ENCODE data around the gene CYTH3.

CYTH3 gene

GRCh38 chr7:6258440-6259182 lies 13.8 kb downstream of the CYTH3 start:
- DNase-seq, result no peak

GRCh38 chr7:6257675-6258074 lies 14.7 kb downstream of the CYTH3 start:
- DNase-seq, result no peak

DNA sequence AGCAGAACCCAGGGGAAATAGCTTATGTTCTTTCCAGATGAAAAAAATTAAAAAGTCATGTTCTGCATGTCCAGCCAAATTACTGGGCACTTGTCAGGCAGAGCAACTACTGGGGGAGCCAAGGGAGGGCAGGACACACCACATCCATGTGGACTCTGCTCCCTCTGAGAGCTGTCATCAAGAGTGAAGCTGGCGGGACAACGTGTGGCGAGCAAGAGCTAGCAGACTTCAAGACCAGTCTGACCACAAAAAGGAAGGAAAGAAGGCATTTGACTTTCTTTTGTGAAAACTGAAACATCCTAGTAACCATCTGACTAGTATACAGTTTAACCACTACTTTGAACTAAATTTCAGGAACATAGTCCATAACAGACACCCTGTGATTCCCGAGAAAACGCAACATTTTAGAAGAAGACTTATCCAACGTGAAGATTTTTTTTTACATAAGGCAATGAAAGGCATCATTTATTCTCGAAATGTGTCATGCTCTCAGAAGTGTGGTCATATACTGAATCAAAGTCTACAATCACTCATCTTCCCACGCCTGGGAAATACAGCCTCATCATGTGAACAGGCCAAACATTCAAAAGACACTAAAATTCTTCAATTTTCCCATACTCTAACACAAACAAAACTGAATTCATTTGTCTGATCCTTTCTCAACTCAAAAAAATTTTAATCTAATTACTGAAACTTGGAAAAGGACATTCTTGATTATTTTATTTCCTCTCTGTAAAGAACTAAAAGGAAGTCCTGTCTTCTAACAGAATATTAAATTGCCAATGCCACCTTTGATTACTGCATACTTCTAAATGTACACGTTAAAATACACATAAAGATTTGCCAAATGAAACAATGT lies 15.5 kb downstream of the CYTH3 start:
- peak in 1 of 51 donors; percentile 4 for DNase-seq

DNA sequence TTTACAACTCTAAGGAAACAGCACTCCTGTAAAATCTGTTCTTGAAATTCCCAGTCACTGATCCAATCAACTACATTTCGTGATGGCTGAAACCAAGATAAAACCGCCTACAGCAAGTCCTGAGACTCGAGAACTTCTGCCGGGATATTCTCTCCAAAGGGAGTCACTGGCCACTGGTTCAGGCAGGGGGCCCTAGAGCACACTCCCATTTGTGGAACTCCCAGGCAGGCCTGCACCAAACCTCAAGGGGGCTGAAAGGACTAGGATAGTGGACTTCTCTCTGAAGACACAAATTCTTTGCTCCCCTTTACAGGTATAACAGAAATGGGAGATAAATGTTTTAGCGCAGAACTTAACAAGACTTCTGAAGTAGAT lies 16.3 kb downstream of the CYTH3 start:
- no peak for DNase-seq

- DNase-seq, result no peak
These were observed 17.6 kb downstream of the CYTH3 start for GRCh38 chr7:6254866-6255265.

DNA sequence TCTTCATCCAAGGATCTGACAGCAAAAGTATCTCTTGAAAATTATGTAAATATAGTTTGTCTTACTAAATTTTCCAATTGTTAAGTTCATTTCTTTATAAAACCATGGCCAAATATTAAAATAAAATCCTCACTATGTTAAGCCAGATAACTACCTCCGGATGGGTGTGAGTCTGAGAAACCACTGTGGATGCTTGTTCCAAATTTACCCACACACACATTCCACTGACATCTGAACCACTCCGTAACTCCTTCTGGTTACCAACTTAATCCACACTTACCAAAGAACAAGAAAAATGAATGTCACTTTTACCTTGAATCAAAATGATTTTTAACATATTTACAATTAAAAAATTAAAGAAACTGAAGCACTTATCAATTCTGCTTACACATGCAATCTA lies 19.7 kb downstream of the CYTH3 start:
- DNase-seq, result no peak

DNA sequence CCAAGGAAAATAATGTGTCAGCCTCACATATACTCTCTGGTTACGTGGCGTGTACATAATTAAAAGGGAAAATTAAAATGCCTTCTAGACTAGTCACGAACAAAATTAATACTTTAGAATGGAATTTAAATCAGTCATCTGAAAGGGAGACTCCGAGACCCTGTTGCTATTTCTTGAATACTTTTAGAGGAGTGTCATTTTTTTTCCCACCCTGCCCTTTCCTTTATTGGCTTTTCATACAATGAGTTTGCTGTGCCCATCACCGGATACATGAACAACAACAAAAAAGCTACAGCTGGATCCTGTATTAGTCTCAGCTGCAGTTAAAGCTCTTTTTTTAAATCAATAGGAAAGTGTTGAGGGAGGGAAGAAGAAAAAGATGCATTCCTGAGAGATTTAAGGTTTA lies 20.1 kb downstream of the CYTH3 start:
- no peak for DNase-seq

DNA sequence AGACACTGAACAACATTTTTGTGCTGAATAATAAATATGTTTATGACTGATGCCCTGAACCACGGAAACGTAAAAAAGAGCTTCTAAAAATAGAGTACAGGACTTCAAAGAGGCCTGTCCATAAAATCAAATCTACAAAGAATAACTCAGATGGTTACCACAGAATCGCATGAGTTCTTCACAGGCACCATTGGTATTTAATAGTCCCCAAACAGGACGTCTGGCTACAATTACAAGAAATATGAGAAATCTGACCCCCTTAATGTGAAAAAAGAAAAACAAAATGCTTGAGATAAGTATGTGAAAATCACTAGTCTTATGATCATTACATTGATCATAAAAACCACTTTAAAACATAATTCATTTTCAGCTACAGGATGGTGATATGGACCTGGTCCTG lies 20.8 kb downstream of the CYTH3 start:
- DNase-seq, result no peak

- no peak for DNase-seq
These were observed 22.0 kb downstream of the CYTH3 start for GRCh38 chr7:6250364-6250833.

- DNase-seq, result no peak
These were observed 23.4 kb downstream of the CYTH3 start for GRCh38 chr7:6249043-6249442.

DNA sequence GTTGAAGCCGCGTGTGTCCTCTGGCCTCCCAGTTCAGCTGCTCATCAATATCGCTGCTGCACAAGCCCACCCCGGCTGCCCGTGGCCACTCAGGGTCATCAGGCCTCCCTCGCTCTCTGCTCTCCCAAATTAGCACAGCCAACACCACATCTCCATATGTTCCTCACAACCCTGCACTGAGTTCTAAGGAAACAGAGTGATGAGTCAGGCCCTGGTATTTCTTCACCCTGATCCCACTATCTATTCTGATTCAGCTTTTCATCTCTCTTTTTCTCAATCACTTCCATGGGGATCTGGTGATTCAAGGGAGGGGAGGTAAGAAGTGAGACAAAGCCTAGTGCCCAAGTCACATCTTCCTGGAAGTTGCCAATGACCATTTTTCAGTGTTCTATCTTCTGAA lies 23.8 kb downstream of the CYTH3 start:
- no peak for DNase-seq

DNA sequence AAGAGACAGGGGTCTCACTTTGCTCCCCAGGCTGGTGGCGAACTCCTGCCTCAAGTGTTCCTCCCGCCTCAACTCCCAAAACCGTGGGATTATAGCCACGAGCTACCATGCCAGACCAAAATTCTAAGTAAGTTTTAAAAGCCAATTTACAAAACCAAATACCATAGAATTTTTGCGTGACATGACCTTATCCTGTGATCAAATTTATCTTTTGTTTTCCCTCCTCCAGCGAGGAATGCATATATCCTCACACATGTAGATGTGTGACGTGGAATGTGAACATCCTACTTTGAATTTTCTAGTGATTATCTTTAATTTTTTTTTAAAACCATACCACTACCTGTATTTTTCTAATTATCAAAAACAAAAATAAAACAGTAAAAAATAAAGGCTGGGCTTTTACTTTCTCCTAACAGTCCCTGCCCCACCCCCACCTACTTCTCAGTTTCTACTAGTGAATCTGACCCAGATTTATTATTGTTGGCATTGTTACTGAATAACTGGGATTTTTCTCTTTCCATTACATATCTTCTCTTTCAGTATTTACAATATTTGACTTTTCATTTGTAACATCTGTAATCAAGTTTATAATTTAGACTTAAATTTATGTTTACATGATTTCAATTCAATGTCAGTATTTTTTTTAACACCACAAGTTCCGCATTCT lies 26.0 kb downstream of the CYTH3 start:
- no peak for DNase-seq

DNA sequence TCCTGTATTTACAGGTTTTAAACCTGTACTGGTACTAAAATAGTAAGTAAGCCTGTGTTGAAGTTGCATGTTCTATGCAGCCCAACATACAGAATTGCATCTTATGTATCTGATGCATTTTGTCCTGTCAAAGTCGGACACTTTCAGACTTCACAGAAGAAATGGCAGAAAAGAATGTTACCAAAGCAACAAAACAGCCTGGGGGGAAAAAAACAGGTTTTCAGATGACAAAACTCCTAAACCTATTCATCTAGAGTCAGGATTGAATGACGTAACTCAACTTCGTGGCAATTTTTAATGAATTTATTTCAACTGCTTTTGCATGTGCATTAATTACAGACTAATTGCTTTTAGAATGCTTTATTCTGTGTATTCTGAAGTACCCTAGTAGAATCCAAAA lies 28.4 kb downstream of the CYTH3 start:
- no peak for DNase-seq

DNA sequence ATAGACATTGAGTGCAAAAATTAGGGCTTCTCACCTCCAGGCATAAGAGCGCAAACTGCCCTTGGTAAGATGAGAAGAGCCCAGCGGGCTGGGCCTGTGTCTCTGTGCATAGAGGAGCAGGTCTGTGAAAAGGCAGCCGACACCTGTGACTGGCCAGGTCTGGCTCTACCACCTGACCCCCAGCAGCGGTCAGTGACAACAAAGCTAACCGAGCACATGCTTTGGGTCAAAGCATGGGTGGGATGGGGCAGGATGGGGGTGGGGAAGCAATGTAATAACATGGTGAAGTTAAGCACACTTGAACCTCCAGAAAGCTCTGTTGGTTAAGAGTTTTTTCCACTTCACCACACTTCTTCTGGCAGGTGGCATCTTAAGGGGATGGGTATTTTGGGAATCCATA lies 29.3 kb downstream of the CYTH3 start:
- DNase-seq, result no peak

- no peak for DNase-seq
These were observed 29.9 kb downstream of the CYTH3 start for GRCh38 chr7:6242561-6242960.

GRCh38 chr7:6241607-6241973 lies 30.8 kb downstream of the CYTH3 start:
- DNase-seq, result no peak

DNA sequence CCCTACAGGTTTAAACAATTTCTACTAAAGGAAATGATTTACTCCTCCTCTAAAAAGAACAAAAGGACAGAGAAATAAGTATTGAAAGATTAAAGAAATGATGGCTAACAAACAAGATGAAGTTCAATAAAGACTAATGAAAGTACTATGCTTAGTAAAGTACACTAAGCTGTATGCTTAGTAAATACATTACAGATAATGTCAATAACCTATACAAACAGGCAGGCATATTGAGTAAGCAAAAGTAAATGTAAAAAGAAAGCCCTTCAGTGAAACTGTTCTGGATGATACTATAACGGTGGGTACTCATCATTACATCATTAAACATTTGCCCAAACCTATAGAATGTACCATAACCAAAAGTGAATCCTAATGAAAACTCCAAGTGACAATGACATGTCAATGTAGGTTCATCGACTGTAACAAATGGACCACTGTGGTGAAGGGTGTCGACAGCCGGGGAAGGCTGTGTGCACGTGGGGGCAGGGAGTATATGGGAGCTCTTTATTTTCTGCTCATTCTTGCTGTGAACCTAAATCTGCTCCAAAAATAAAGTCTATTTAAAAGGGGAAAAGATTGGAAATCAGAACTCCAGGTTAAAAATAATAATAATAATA lies 34.0 kb downstream of the CYTH3 start:
- no peak for DNase-seq

GRCh38 chr7:6237730-6238129 lies 34.7 kb downstream of the CYTH3 start:
- no peak for DNase-seq

- peak in 5 of 51 donors; percentile 6 to 17 (median 8) for DNase-seq
These were observed 35.4 kb downstream of the CYTH3 start for GRCh38 chr7:6237011-6237410.

GRCh38 chr7:6235029-6235871 lies 37.2 kb downstream of the CYTH3 start:
- no peak for DNase-seq

- no peak for DNase-seq
These were observed 38.0 kb downstream of the CYTH3 start for GRCh38 chr7:6234384-6234783.
